IPS-NIHi7 (cell line): ENCODE results near the gene MPIG6B.

Experiments used
- DNase-seq: peaks from one replicate; pipeline ENCODE4 v3.0.0; 2012; ENCODE audit warnings: mixed read lengths; ENCODE audit errors: extremely low spot score

Gene MPIG6B

DNA sequence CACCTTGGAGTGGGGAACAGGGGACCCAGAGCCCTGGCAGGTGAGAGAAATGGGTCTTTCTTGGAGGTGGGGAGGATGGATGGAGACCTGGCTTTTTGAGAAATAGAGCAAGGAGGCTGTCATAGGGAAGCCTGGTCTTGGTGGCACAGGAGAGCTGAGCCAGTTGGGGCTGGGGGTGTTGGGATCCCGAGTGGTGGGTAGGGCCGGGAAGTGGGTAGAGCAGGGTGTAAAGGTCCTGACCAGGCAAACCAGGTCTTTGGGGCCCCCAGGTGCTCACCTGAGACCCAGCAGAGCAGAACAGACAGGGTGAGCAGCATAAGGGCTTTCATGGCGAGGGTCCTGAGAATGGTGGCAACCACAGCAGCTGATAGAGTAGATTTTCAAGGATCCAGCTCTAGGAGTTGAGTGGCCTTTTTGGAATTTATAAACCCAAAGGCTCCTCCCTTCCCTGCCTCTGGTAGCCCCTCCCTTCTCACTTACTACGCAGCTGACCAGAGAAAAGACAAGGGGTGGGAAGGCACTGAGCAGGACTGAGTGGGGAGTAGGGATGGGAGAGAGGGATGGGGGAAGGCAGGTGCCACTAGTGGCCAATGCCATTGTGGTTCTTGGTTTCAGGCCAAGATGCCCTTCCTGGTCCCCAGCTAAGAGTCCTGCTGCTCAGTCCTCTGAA lies 1.7 kb upstream of the MPIG6B start, which contains the start of gene LY6G6C:
TSS of gene LY6G6C (minus strand) at position 396 of the 670 bp plus-strand sequence. CDS start at position 329, 67 bp downstream.
- no peak for DNase-seq

DNA sequence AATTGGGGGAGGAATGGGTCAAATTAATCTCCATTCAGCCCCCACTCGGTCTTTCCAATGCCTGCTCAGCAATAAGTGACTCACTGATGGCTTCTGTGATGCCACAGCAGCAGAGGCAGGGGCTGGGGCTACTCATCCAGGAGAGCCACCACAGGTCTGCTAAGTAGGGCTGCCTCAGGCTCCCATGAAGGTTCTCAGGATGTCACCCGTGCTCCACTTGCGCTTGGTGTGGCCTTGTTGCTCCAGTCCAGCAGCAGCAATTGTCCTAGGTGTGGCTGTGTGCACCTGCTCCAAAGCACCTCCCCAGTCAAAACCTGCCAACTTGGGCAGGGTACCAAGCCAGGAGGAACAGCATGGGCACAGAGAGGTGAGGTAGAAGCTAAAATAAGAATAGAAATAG lies 1.0 kb upstream of the MPIG6B start:
- DNase-seq, result no peak

GRCh38 chr6:31723980-31724691 lies 963 bp downstream of the MPIG6B start:
- DNase-seq, result no peak

- no peak for DNase-seq
Observed at GRCh38 chr6:31725502-31726350, 2.6 kb downstream of the MPIG6B start.

GRCh38 chr6:31727034-31727716 lies 4.0 kb downstream of the MPIG6B start:
- no peak for DNase-seq

- no peak for DNase-seq
Observed at GRCh38 chr6:31727717-31728671, 4.8 kb downstream of the MPIG6B start.

GRCh38 chr6:31728767-31729514 lies 5.8 kb downstream of the MPIG6B start, which contains the start of gene DDAH2:
DDAH2 (minus strand) TSS chr6:31729299; CDS start chr6:31729161, 138 bp downstream.
- DNase-seq, result no peak

DNA sequence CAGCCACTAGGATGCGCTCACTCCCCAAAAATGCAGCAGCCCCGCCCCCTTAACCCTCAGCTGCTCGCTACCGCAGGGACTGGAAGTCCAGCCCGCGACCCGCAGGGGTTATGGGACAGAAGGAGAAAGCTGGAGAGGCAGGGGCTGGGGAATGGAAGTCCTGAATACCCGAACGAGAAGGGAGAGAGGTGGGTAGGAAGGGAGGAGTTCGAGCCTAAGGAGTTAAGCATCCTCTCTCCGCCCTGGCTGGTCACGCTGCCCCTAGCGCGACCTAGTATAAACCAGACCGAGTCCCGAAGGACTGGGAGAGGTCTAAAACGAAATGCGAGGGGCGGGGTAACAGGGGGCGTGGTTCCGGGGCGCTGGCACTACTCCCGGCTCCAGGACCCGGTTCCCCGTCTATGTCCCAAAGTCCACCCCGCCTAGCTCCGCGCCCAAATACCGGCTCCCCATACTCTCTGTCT lies 6.4 kb downstream of the MPIG6B start:
- DNase-seq, result peak; percentile 87

DNA sequence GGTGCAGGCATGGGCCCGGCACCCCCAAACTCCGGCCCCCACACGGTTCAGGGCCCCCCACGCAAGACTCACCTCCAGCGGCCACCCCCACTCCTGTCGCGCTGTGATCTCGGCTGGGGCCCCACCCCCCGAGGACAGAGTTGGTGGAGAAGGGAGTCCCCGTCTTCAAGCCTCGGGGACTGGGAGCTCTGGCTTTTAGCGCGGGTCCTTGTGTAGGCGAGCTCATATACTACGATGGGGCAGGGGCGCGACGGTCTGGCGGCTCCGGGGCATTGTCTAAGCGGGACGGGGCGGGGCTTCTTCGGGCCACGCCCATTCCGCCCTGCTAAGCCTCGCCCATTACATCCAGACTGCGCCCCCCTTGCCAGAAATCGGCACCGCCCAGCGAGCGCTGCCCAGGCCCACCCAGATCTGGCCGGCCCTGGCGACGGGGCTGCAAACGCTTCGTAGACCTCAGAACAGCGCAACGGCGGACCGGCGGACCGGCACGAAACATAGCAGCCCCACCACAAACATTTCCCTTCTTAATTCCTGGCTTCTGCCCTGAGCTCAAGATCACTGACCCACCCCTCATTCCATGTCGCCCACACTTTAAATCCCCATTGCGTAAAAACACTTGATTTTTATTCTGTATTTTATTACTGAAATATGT lies 6.9 kb downstream of the MPIG6B start:
- peak; percentile 90 for DNase-seq

GRCh38 chr6:31730631-31731086 lies 7.5 kb downstream of the MPIG6B start:
- no peak for DNase-seq

GRCh38 chr6:31732029-31732428 lies 8.9 kb downstream of the MPIG6B start:
- no peak for DNase-seq

DNA sequence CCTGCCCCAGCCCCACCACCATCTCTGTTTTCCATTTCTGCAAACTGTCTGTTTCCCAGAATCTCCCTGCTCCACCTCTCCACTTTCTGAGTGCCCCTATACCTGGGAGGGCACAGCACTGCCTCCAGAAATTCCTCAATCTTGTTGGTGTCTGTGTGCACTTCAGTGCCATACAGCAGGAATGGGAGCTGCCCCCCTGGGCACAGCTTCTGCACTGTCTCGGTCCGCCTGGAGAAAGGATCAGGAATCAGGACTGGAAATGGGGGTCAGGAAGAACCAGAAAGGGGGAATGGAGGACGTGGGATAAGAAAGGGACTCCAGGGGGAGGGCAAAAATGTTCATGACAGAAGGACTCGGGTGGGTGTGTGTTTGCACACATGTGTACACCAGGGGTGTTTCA lies 10.6 kb downstream of the MPIG6B start:
- DNase-seq, result no peak

GRCh38 chr6:31734247-31734820 lies 11.2 kb downstream of the MPIG6B start:
- DNase-seq, result no peak

GRCh38 chr6:31734821-31735406 lies 11.7 kb downstream of the MPIG6B start:
- DNase-seq, result peak; percentile 82

- peak; percentile 84 for DNase-seq
Observed at GRCh38 chr6:31736021-31736767, 13.0 kb downstream of the MPIG6B start, which contains the start of gene CLIC1. CLIC1 (minus strand) TSS chr6:31736530; CDS start chr6:31736300, 230 bp downstream.

DNA sequence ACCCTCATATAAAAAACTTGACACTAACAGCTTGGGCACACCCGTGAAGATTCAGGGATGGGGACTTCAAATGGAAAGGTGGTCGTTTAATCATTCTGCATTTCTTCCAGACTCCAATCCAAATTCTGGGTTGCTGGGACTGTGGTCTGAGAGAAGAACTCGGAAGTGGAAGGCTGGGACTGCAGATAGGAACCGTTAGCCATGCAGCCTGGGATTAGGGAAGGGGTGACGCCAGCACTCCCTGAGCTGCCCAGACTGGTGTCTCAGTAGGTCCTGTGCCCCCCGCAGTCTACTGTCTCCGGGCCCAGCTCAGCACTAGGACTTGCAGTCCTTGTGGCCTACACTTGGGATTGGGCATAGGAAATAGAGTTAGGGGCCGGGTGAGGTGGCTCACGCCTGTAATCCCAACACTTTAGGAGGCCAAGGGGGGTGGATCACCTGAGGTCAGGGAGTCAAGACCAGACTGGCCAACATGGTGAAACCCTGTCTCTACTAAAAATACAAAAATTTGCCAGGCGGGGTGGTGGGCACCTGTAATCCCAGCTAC lies 13.7 kb downstream of the MPIG6B start:
- no peak for DNase-seq
